CD4-positive, alpha-beta T cell treated with Interleukin-15 for 4 hours (primary cell): Measurements from ENCODE around the gene LRRC4C.
"Not testable (repeated sequence)": the region's sequence is repeated elsewhere in the genome, so short reads cannot be mapped to it uniquely, and the experiment has no call there.

Experiments used
- DNase-seq: peaks from one replicate; pipeline ENCODE4 v3.0.0-alpha.2; 2020; ENCODE audit warnings: low spot score

LRRC4C gene

GRCh38 chr11:40230821-40231220, 1228.6 kb downstream of the LRRC4C start:
- no peak for DNase-seq

- DNase-seq: no peak
These were observed 1230.8 kb downstream of the LRRC4C start for GRCh38 chr11:40228662-40229061.

GRCh38 chr11:40227730-40228129, 1231.7 kb downstream of the LRRC4C start:
- DNase-seq: no peak

GRCh38 chr11:40226654-40227053, 1232.8 kb downstream of the LRRC4C start:
- no peak for DNase-seq

- DNase-seq: no peak
These were observed 1235.7 kb downstream of the LRRC4C start for GRCh38 chr11:40223596-40224330.

- no peak for DNase-seq
These were observed 1240.1 kb downstream of the LRRC4C start for GRCh38 chr11:40219401-40219800.

- DNase-seq: no peak
These were observed 1243.9 kb downstream of the LRRC4C start for GRCh38 chr11:40215556-40215955.

- DNase-seq: no peak
These were observed 1252.0 kb downstream of the LRRC4C start for GRCh38 chr11:40207416-40207815.

- DNase-seq: no peak
These were observed 1255.2 kb downstream of the LRRC4C start for GRCh38 chr11:40204228-40204627.

GRCh38 chr11:40203606-40204005, 1255.8 kb downstream of the LRRC4C start:
- DNase-seq: no peak

GRCh38 chr11:40202589-40203270, 1256.7 kb downstream of the LRRC4C start:
- no peak for DNase-seq

- not testable (repeated sequence) for DNase-seq
These were observed 1266.9 kb downstream of the LRRC4C start for GRCh38 chr11:40192590-40192989.

- DNase-seq: no peak
These were observed 1269.2 kb downstream of the LRRC4C start for GRCh38 chr11:40190294-40190693.

- no peak for DNase-seq
These were observed 1270.6 kb downstream of the LRRC4C start for GRCh38 chr11:40188848-40189247.

- no peak for DNase-seq
These were observed 1272.2 kb downstream of the LRRC4C start for GRCh38 chr11:40187295-40187694.

- no peak for DNase-seq
These were observed 1272.8 kb downstream of the LRRC4C start for GRCh38 chr11:40186437-40187263.

GRCh38 chr11:40185793-40186192, 1273.7 kb downstream of the LRRC4C start:
- no peak for DNase-seq

GRCh38 chr11:40183073-40184064, 1276.1 kb downstream of the LRRC4C start:
- DNase-seq: no peak

- no peak for DNase-seq
These were observed 1279.9 kb downstream of the LRRC4C start for GRCh38 chr11:40179541-40179940.

- no peak for DNase-seq
These were observed 1281.0 kb downstream of the LRRC4C start for GRCh38 chr11:40178470-40178869.

GRCh38 chr11:40175980-40176379, 1283.5 kb downstream of the LRRC4C start:
- DNase-seq: no peak

- DNase-seq: no peak
These were observed 1289.4 kb downstream of the LRRC4C start for GRCh38 chr11:40170078-40170477.
